Liver (tissue), 9 donors: ENCODE measurements around the gene TNS1. TPM values are rescaled to one million over a fixed set of nuclear protein-coding genes. Genes with fewer than 3 reads are reported as not detected.

ENCODE experiments used
- DNase-seq: peaks from one replicate; pipeline ENCODE4 v3.0.0-alpha.2; 2017; ENCODE audit warnings: low spot score
- H3K27ac ChIP-seq, 2 donors: one replicate each; pipeline ENCODE4 v1.7.0; 2013; ENCODE audit warnings: inconsistent platforms in 2 of 2, low read length in 2 of 2, control low read depth in 1 of 2, low read depth in 1 of 2, mild to moderate bottlenecking in 1 of 2
- H3K27me3 ChIP-seq, 4 donors: one replicate each; pipeline versions ENCODE4 v1.6.1 to v1.7.0; 2013; ENCODE audit warnings: low read length in 3 of 4, inconsistent platforms in 1 of 4, mild to moderate bottlenecking in 1 of 4, moderate library complexity in 1 of 4; ENCODE audit not compliant: control insufficient read depth in 4 of 4, insufficient read depth in 4 of 4
- H3K36me3 ChIP-seq, 4 donors: one replicate each; pipeline versions ENCODE4 v1.6.1 to v1.7.0; 2013; ENCODE audit warnings: low read length in 3 of 4, mild to moderate bottlenecking in 3 of 4, low read depth in 1 of 4, moderate library complexity in 1 of 4; ENCODE audit not compliant: control insufficient read depth in 4 of 4, insufficient read depth in 3 of 4
- H3K4me1 ChIP-seq, 4 donors: one replicate each; pipeline versions ENCODE4 v1.6.1 to v1.7.0; 2013; ENCODE audit warnings: low read length in 3 of 4, mild to moderate bottlenecking in 3 of 4, moderate library complexity in 1 of 4; ENCODE audit not compliant: control insufficient read depth in 4 of 4, insufficient read depth in 4 of 4
- H3K4me3 ChIP-seq, 3 donors: one replicate each; pipeline versions ENCODE4 v1.6.1 to v1.7.0; 2013; ENCODE audit warnings: low read length in 3 of 3, control low read depth in 1 of 3, low read depth in 1 of 3, mild to moderate bottlenecking in 1 of 3
- H3K9ac ChIP-seq, 2 donors: one replicate each; pipeline ENCODE4 v1.7.0; 2013; ENCODE audit warnings: low read length in 2 of 2, mild to moderate bottlenecking in 2 of 2, moderate library complexity in 2 of 2, control low read depth in 1 of 2, low read depth in 1 of 2
- H3K9me3 ChIP-seq, 4 donors: one replicate each; pipeline versions ENCODE4 v1.6.1 to v1.7.0; 2013; ENCODE audit warnings: low read length in 3 of 4; ENCODE audit not compliant: control insufficient read depth in 4 of 4
- FOXA1 ChIP-seq: IDR thresholded peaks from 2 replicates; pipeline ENCODE4 v1.6.1; 2016; ENCODE audit warnings: antibody characterized with exemption
- FOXA2 ChIP-seq: IDR thresholded peaks from 2 replicates; pipeline ENCODE4 v1.6.1; 2016; ENCODE audit warnings: antibody characterized with exemption
- GABPA ChIP-seq, 2 donors: IDR thresholded peaks in 1 of 2; conservative IDR thresholded peaks in 1 of 2; 2 replicates each; pipeline ENCODE4 v1.6.1; 2016; ENCODE audit warnings: antibody characterized with exemption in 2 of 2, mild to moderate bottlenecking in 1 of 2, moderate library complexity in 1 of 2
- HNF4A ChIP-seq, 2 donors: conservative IDR thresholded peaks; 2 replicates each; pipeline ENCODE4 v1.6.1; 2016; ENCODE audit warnings: antibody characterized with exemption in 2 of 2, mild to moderate bottlenecking in 2 of 2
- JUND ChIP-seq, 2 donors: IDR thresholded peaks; 2 replicates each; pipeline ENCODE4 v1.6.1; 2016; ENCODE audit warnings: antibody characterized with exemption in 2 of 2
- RXRA ChIP-seq, 2 donors: IDR thresholded peaks; 2 replicates each; pipeline ENCODE4 v1.6.1; 2017 to 2018; ENCODE audit warnings: antibody characterized with exemption in 2 of 2, mild to moderate bottlenecking in 1 of 2
- SP1 ChIP-seq: IDR thresholded peaks from 2 replicates; pipeline ENCODE4 v1.6.1; 2018; ENCODE audit warnings: antibody characterized with exemption, mild to moderate bottlenecking
- TAF1 ChIP-seq: conservative IDR thresholded peaks from 2 replicates; pipeline ENCODE4 v1.6.1; 2016; ENCODE audit warnings: antibody characterized with exemption, mild to moderate bottlenecking
- YY1 ChIP-seq: IDR thresholded peaks from 2 replicates; pipeline ENCODE4 v1.6.1; 2016; ENCODE audit warnings: antibody characterized with exemption, mild to moderate bottlenecking
- WGBS: extraction: QIAGEN DNeasy Blood & Tissue Kit; methylation state at CpG from one replicate; pipeline ENCODE4 v1.1.7; 2013; 5-methylcytosine and 5-hydroxymethylcytosine counted together
- polyA plus RNA-seq, 2 donors: library from polyadenylated mRNA; stranded (reverse) in 1 of 2; unstranded in 1 of 2; fragments of 200-250 nt in 1 of 2; fragments of >200 nt in 1 of 2; fragmentation: Nextera tagmentation in 1 of 2; extraction: Ambion mirVana in 1 of 2; gene quantifications; one replicate each; pipeline versions ENCODE4 v1.2.1 to v1.2.3, GENCODE V29; 2013 to 2015
- total RNA-seq, 2 donors: library from RNA; depleted of rRNA; stranded (reverse); fragments of >200 nt; gene quantifications; one replicate each; pipeline ENCODE4 v1.2.3, GENCODE V29; 2014
- TF ChIP-seq, protein P1 (sequence below): fragments of 150-350 bp; IDR thresholded peaks from 2 replicates; pipeline ENCODE4 v1.5.1; 2017; ENCODE audit warnings: improper control_type of control experiment, low read depth, low read length; ENCODE audit not compliant: missing input control
- TF ChIP-seq, protein P2 (sequence below): IDR thresholded peaks from 2 replicates; pipeline ENCODE4 v1.6.1; 2016; ENCODE audit warnings: antibody characterized with exemption
- TF ChIP-seq, protein P3 (sequence below): IDR thresholded peaks from 2 replicates; pipeline ENCODE4 v1.6.1; 2016; ENCODE audit warnings: antibody characterized with exemption
- TF ChIP-seq, protein P4 (sequence below): IDR thresholded peaks from 2 replicates; pipeline ENCODE4 v1.6.1; 2016; ENCODE audit warnings: antibody characterized with exemption
- donor health status: healthy.
- donor health status: healthy.
- donor health status: healthy.
- donor health status: healthy.
- donor health status: healthy.

Gene TNS1
- total and polyA plus RNA-seq, 4 donors, result 16.3 to 128 (median 57.3) TPM

DNA sequence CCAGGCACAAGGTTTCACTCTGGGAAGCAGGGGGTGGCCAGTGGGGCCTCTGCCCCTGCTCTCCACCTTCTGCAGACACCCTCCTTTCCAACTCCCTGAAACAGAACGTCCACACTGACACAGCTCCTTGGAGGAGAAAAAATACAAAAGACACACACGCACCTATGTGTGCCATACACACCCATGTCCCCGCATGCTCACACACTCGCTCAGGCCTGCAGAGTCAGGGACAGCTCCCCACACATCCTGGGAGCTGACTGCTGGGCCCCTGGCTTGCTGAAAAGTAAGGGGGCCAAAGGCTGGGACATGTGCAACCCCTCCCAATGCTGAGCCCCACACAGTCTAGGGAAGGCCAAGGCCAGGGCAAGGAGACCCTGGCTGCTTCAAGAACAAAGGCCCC is 200.5 kb downstream of the TNS1 start (continued):
- TF ChIP-seq, protein P1, sequence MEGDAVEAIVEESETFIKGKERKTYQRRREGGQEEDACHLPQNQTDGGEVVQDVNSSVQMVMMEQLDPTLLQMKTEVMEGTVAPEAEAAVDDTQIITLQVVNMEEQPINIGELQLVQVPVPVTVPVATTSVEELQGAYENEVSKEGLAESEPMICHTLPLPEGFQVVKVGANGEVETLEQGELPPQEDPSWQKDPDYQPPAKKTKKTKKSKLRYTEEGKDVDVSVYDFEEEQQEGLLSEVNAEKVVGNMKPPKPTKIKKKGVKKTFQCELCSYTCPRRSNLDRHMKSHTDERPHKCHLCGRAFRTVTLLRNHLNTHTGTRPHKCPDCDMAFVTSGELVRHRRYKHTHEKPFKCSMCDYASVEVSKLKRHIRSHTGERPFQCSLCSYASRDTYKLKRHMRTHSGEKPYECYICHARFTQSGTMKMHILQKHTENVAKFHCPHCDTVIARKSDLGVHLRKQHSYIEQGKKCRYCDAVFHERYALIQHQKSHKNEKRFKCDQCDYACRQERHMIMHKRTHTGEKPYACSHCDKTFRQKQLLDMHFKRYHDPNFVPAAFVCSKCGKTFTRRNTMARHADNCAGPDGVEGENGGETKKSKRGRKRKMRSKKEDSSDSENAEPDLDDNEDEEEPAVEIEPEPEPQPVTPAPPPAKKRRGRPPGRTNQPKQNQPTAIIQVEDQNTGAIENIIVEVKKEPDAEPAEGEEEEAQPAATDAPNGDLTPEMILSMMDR, result no peak
- no peak for TF ChIP-seq HNF4A (conservative IDR thresholded peaks at IDR 0.05)
- TF ChIP-seq RXRA (IDR thresholded peaks at IDR 0.05), result no peak
- TF ChIP-seq, protein P2, sequence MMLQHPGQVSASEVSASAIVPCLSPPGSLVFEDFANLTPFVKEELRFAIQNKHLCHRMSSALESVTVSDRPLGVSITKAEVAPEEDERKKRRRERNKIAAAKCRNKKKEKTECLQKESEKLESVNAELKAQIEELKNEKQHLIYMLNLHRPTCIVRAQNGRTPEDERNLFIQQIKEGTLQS, result no peak
- no peak for TF ChIP-seq FOXA1
- no peak for TF ChIP-seq SP1
- TF ChIP-seq TAF1, result no peak
- TF ChIP-seq FOXA2, result no peak
- no peak for TF ChIP-seq JUND (IDR thresholded peaks at IDR 0.05)
- no peak for TF ChIP-seq YY1

DNA sequence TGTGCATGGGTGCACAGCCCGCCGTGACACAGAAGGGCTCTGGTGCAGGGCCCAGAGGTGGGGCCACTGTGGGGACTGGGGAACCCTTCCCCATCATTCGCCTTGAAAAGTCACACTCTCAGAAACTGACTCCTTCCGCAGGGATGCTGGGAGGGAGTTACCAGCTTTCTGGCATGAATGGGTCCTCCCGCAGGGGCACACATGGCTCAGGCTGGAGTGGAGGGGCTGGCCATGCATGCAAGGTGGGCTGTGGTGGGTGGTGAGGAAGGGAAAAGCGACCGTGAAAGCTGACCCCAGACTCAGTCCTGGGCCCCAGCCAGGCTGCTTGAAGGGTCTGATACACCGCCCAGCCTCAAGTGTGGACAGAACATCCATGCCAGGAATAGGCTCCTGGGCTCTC is 201.1 kb downstream of the TNS1 start:
- 83% methylated on average over 8 of the region's 8 CpGs for WGBS
- H3K4me1 ChIP-seq, result peaks cover 0 to 7% (median 3%) of the 10 kb centered on the region in 4 donors
- H3K4me3 ChIP-seq, result no peak overlapping the region
- H3K36me3 ChIP-seq, result peaks cover 2 to 31% (median 18%) of the 10 kb centered on the region in 4 donors
- TF ChIP-seq, protein P2, result no peak
- no peak for TF ChIP-seq SP1
- TF ChIP-seq TAF1, result no peak
- TF ChIP-seq FOXA2, result no peak
- TF ChIP-seq, protein P3, sequence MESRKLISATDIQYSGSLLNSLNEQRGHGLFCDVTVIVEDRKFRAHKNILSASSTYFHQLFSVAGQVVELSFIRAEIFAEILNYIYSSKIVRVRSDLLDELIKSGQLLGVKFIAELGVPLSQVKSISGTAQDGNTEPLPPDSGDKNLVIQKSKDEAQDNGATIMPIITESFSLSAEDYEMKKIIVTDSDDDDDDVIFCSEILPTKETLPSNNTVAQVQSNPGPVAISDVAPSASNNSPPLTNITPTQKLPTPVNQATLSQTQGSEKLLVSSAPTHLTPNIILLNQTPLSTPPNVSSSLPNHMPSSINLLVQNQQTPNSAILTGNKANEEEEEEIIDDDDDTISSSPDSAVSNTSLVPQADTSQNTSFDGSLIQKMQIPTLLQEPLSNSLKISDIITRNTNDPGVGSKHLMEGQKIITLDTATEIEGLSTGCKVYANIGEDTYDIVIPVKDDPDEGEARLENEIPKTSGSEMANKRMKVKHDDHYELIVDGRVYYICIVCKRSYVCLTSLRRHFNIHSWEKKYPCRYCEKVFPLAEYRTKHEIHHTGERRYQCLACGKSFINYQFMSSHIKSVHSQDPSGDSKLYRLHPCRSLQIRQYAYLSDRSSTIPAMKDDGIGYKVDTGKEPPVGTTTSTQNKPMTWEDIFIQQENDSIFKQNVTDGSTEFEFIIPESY, result no peak
- TF ChIP-seq HNF4A (conservative IDR thresholded peaks at IDR 0.05), result no peak
- TF ChIP-seq FOXA1, result no peak
- TF ChIP-seq, protein P1, result no peak
- no peak for TF ChIP-seq GABPA (IDR thresholded peaks at IDR 0.05 in 1 of 2, conservative IDR thresholded peaks at IDR 0.05 in 1 of 2)
- TF ChIP-seq, protein P4, sequence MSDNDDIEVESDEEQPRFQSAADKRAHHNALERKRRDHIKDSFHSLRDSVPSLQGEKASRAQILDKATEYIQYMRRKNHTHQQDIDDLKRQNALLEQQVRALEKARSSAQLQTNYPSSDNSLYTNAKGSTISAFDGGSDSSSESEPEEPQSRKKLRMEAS, result no peak
- no peaks in the 10 kb centered on the region for H3K27me3 ChIP-seq
- H3K9ac ChIP-seq, result no peak overlapping the region
- DNase-seq, result no peak
- no peak overlapping the region for H3K27ac ChIP-seq
- H3K9me3 ChIP-seq, result no peaks in the 10 kb centered on the region
